ENCODE data around the gene BMPR1B. TPM values are rescaled to one million over a fixed set of nuclear protein-coding genes. Genes with fewer than 3 reads are reported as not detected.

BMPR1B gene
- total and polyA plus RNA-seq, 2 of the 8 experiments (the other 6 are each of a cell fraction or from before 2014, with no cell fraction given) = 0.14 to 1.1 TPM

- no peaks in the 10 kb centered on the region for H3K23me2 ChIP-seq (ENCODE audit: low read depth, low read length)
- H3K9me3 ChIP-seq (ENCODE audit: insufficient read depth in 2 of 2, low read depth in 1 of 2, low read length in 1 of 2) = no peaks in the 10 kb centered on the region
- FAIRE-seq (no peak), DNase-seq (ENCODE audit: low read depth in 1 of 2, low spot score in 2 of 2) (no peak)
- WGBS, 2 experiments (ENCODE audit: extremely low coverage in 1 of 2, insufficient coverage in 1 of 2, insufficient read length in 1 of 2, insufficient replicate concordance in 2 of 2, low coverage in 1 of 2, low lambda C conversion rate in 2 of 2, missing lambda C conversion rate in 1 of 2) = 83% methylated on average over 4 of the region's 4 CpGs; no CpG with 5 or more reads in 1 of the 2 experiments
- no peak overlapping the region for H3K18ac ChIP-seq (ENCODE audit: extremely low read depth, low read length)
- H4K8ac ChIP-seq (ENCODE audit: extremely low read depth, insufficient read depth, low read length) = no peak overlapping the region
- no peak overlapping the region for H2BK20ac ChIP-seq (ENCODE audit: low read length)
- H2BK12ac ChIP-seq (ENCODE audit: low read depth, low read length) = no peak overlapping the region
- no peak overlapping the region for H3K4ac ChIP-seq (replicated peaks; ENCODE audit: insufficient read length, low read depth, low read length)
- no peak overlapping the region for H3K56ac ChIP-seq (replicated peaks; ENCODE audit: insufficient read length, low read depth, low read length)
- ChIA-PET CTCF (ENCODE audit: partially characterized antibody) (interaction anchor here (0.9 to 1.3 kb wide), 2 partner anchors 9 to 18 kb away, joined by 3 read pairs; no protein-coding TSS in a partner anchor), POLR2A (ENCODE audit: partially characterized antibody) (no interaction called here)
- no peaks in the 10 kb centered on the region; a peak in 1 of 7 replicates for H3K4me1 ChIP-seq (replicated peaks in 1 of 4; ENCODE audit: control insufficient read depth in 3 of 4, insufficient read depth in 4 of 4, low read length in 3 of 4)
- H2AK5ac ChIP-seq (ENCODE audit: low read depth, low read length) = no peak overlapping the region; the same call in 1 of the 2 replicates
- H3K36me3 ChIP-seq (ENCODE audit: control insufficient read depth in 2 of 4, insufficient read depth in 4 of 4, low read length in 3 of 4) = no peaks in the 10 kb centered on the region
- H3K14ac ChIP-seq (ENCODE audit: insufficient read length) = no peak overlapping the region
- no peak overlapping the region for H4K5ac ChIP-seq (ENCODE audit: insufficient read length, low read depth, low read length)
- H3K27ac ChIP-seq (ENCODE audit: low read depth, low read length) = no peak overlapping the region
- no peaks in the 10 kb centered on the region for H3K27me3 ChIP-seq (replicated peaks in 1 of 4; ENCODE audit: control insufficient read depth in 3 of 4, extremely low read depth in 1 of 4, insufficient read depth in 3 of 4, low read length in 3 of 4)
- no peak overlapping the region for H3K4me2 ChIP-seq (ENCODE audit: insufficient read depth in 1 of 2, low read depth in 2 of 2, low read length in 2 of 2)
- H3K9ac ChIP-seq (replicated peaks in 1 of 4; ENCODE audit: extremely low read depth in 1 of 4, low read depth in 3 of 4, low read length in 3 of 4) = no peak overlapping the region
- H3K79me2 ChIP-seq (ENCODE audit: control insufficient read depth in 1 of 2, insufficient read depth in 2 of 2, low read length in 2 of 2) = no peaks in the 10 kb centered on the region
- no peak overlapping the region for H2BK15ac ChIP-seq (ENCODE audit: low read length)
- H3K79me1 ChIP-seq (ENCODE audit: low read depth, low read length) = no peaks in the 10 kb centered on the region
- H3K4me3 ChIP-seq (ENCODE audit: extremely low read depth in 1 of 4, insufficient read depth in 2 of 4, low read depth in 3 of 4, low read length in 4 of 4) = no peak overlapping the region
- no peak overlapping the region for H2AFZ ChIP-seq (ENCODE audit: low read length)
- H2BK120ac ChIP-seq (replicated peaks; ENCODE audit: low read depth, low read length) = no peak overlapping the region
- no peaks in the 10 kb centered on the region for H4K20me1 ChIP-seq (replicated peaks in 1 of 2; ENCODE audit: control insufficient read depth in 1 of 2, insufficient read depth in 2 of 2, low read length in 2 of 2)
- no peak overlapping the region for H3K23ac ChIP-seq (ENCODE audit: insufficient read length)
- no peak overlapping the region for H2BK5ac ChIP-seq (ENCODE audit: low read depth, low read length)
- no peak overlapping the region for H4K91ac ChIP-seq (replicated peaks; ENCODE audit: insufficient read length, low read length)
- TF ChIP-seq CTBP2 (IDR thresholded peaks at IDR 0.05; ENCODE audit: borderline replicate concordance, insufficient read depth, insufficient read length, low read length) (no peak), CHD2 (IDR thresholded peaks at IDR 0.05; ENCODE audit: low read length) (no peak), ZNF274 (IDR thresholded peaks at IDR 0.05; ENCODE audit: borderline replicate concordance, extremely low read depth, low read length) (no peak), ATF3 (IDR thresholded peaks at IDR 0.05; ENCODE audit: insufficient read depth, low read depth, low read length) (no peak), RBBP5 (IDR thresholded peaks at IDR 0.05; ENCODE audit: borderline replicate concordance, low read depth, low read length) (no peak), RXRA (IDR thresholded peaks at IDR 0.05; ENCODE audit: insufficient read depth, low read depth, low read length) (no peak)
These were observed 179.1 kb downstream of the BMPR1B start for GRCh38 chr4:94936854-94937253.

Measured in H1 (cell line).